Tibial nerve (tissue), 4 donors: ENCODE measurements around the gene CCDC9. TPM values are rescaled to one million over a fixed set of nuclear protein-coding genes. Genes with fewer than 3 reads are reported as not detected.

Experiments
- DNase-seq, 2 donors: peaks; one replicate each; pipeline ENCODE4 v3.0.0-alpha.2; 2019; ENCODE audit warnings: low spot score in 2 of 2
- H3K27ac ChIP-seq, 4 donors: fragments of 200-600 bp; sonication (generic) in 3 of 4; one replicate each; pipeline ENCODE4 v1.5.1; 2017 to 2019; ENCODE audit warnings: mild to moderate bottlenecking in 1 of 4
- H3K27me3 ChIP-seq, 2 donors: fragments of 200-600 bp; sonication (generic) in 1 of 2; one replicate each; pipeline versions ENCODE4 v1.5.1 to v1.6.0; 2017 to 2019
- H3K36me3 ChIP-seq, 3 donors: fragments of 200-600 bp; sonication (generic); one replicate each; pipeline ENCODE4 v1.5.1; 2018 to 2019
- H3K4me1 ChIP-seq, 4 donors: fragments of 200-600 bp; sonication (generic) in 3 of 4; one replicate each; pipeline ENCODE4 v1.5.1; 2017 to 2019
- H3K4me3 ChIP-seq, 4 donors: fragments of 200-600 bp; sonication (generic) in 3 of 4; one replicate each; pipeline ENCODE4 v1.5.1; 2017 to 2019; ENCODE audit warnings: mild to moderate bottlenecking in 1 of 4, moderate library complexity in 1 of 4
- H3K9me3 ChIP-seq, 4 donors: fragments of 200-600 bp; sonication (generic) in 3 of 4; one replicate each; pipeline ENCODE4 v1.5.1; 2017 to 2019
- CTCF ChIP-seq, 5 experiments: fragments of 200-600 bp in 3 of 5; fragments of 450-650 bp in 2 of 5; sonication (generic) in 3 of 5; IDR thresholded peaks; one replicate each; pipeline ENCODE4 v1.5.1; 2016 to 2019; ENCODE audit warnings: antibody characterized with exemption in 5 of 5, mild to moderate bottlenecking in 3 of 5, moderate library complexity in 2 of 5
- EP300 ChIP-seq, 2 donors: sonication (generic); formaldehyde crosslinking; IDR thresholded peaks; one replicate each; pipeline ENCODE4 v1.6.1; 2017; ENCODE audit warnings: antibody characterized with exemption in 2 of 2, mild to moderate bottlenecking in 1 of 2
- POLR2A ChIP-seq, 2 donors: fragments of 450-650 bp; IDR thresholded peaks; one replicate each; pipeline ENCODE4 v1.6.1; 2017; ENCODE audit warnings: antibody characterized with exemption in 2 of 2, mild to moderate bottlenecking in 2 of 2, moderate library complexity in 2 of 2
- WGBS, 2 donors: methylation state at CpG; one replicate each; pipeline ENCODE4 v1.1.5; 2018; 5-methylcytosine and 5-hydroxymethylcytosine counted together
- total RNA-seq, 4 donors: library from RNA; depleted of rRNA; stranded (reverse); fragments of >200 nt; gene quantifications; one replicate each; pipeline ENCODE4 v1.1.0, GENCODE V29; 2016

CCDC9 gene
- total RNA-seq, 4 donors from 2014 or later: 23.8 to 39.0 (median 32.7) TPM

GRCh38 chr19:47264629-47265028, 8.3 kb downstream of the CCDC9 start:
- Histone ChIP-seq H3K4me3 (no peak overlapping the region), H3K9me3 (no peaks in the 10 kb centered on the region), H3K27ac (no peak overlapping the region), H3K27me3 (no peaks in the 10 kb centered on the region), H3K4me1 (peaks cover 0 to 13% (median 0%) of the 10 kb centered on the region in 4 donors), H3K36me3 (peaks cover 6 to 99% (median 32%) of the 10 kb centered on the region in 3 donors)
- DNase-seq: no peak
- no peak for TF ChIP-seq EP300 (IDR thresholded peaks at IDR 0.05)
- TF ChIP-seq CTCF (IDR thresholded peaks at IDR 0.05): no peak
- TF ChIP-seq POLR2A (IDR thresholded peaks at IDR 0.05): no peak
- WGBS, 2 donors: 92 to 93% methylated on average over 30 of the region's 30 CpGs

- Histone ChIP-seq H3K27me3 (no peaks in the 10 kb centered on the region), H3K9me3 (no peaks in the 10 kb centered on the region), H3K4me1 (no peaks in the 10 kb centered on the region), H3K27ac (no peak overlapping the region), H3K36me3 (peaks cover 6 to 99% (median 25%) of the 10 kb centered on the region in 3 donors), H3K4me3 (no peak overlapping the region)
- no peak for DNase-seq
- 94% methylated on average over 21 of the region's 21 CpGs for WGBS, 2 donors
- no peak for TF ChIP-seq POLR2A (IDR thresholded peaks at IDR 0.05)
- TF ChIP-seq EP300 (IDR thresholded peaks at IDR 0.05): no peak
- no peak for TF ChIP-seq CTCF (IDR thresholded peaks at IDR 0.05)
These were observed 10.1 kb downstream of the CCDC9 start for GRCh38 chr19:47266401-47266941.

- Histone ChIP-seq H3K36me3 (peaks cover 6 to 96% (median 25%) of the 10 kb centered on the region in 3 donors), H3K4me1 (peaks cover 0 to 8% (median 1%) of the 10 kb centered on the region in 4 donors), H3K4me3 (no peak overlapping the region), H3K27me3 (no peaks in the 10 kb centered on the region), H3K9me3 (no peaks in the 10 kb centered on the region), H3K27ac (no peak overlapping the region)
- WGBS, 2 donors: 86% methylated on average over 13 to 14 of the region's 14 CpGs
- no peak for DNase-seq
- TF ChIP-seq CTCF (IDR thresholded peaks at IDR 0.05): no peak
- no peak for TF ChIP-seq POLR2A (IDR thresholded peaks at IDR 0.05)
These were observed 11.0 kb downstream of the CCDC9 start for GRCh38 chr19:47267350-47267759.

- Histone ChIP-seq H3K4me3 (no peak overlapping the region), H3K36me3 (peaks cover 6 to 89% (median 25%) of the 10 kb centered on the region in 3 donors), H3K4me1 (peaks cover 0 to 14% (median 5%) of the 10 kb centered on the region in 4 donors), H3K9me3 (no peaks in the 10 kb centered on the region), H3K27ac (no peak overlapping the region), H3K27me3 (no peaks in the 10 kb centered on the region)
- TF ChIP-seq CTCF (IDR thresholded peaks at IDR 0.05) (no peak), POLR2A (IDR thresholded peaks at IDR 0.05) (no peak), EP300 (IDR thresholded peaks at IDR 0.05) (no peak)
- DNase-seq: no peak
- 92 to 99% methylated on average over 6 of the region's 6 CpGs for WGBS, 2 donors
These were observed 11.7 kb downstream of the CCDC9 start for GRCh38 chr19:47268028-47268427.

- H3K4me3 ChIP-seq: no peak overlapping the region
- TF ChIP-seq POLR2A (IDR thresholded peaks at IDR 0.05) (no peak), EP300 (IDR thresholded peaks at IDR 0.05) (no peak), CTCF (IDR thresholded peaks at IDR 0.05) (no peak)
- H3K36me3 ChIP-seq: peaks cover 6 to 74% (median 19%) of the 10 kb centered on the region in 3 donors
- H3K9me3 ChIP-seq: no peaks in the 10 kb centered on the region
- H3K27me3 ChIP-seq: no peaks in the 10 kb centered on the region
- 90 to 91% methylated on average over 7 of the region's 7 CpGs for WGBS, 2 donors
- no peak for DNase-seq
- no peak overlapping the region for H3K27ac ChIP-seq
- peaks cover 0 to 16% (median 5%) of the 10 kb centered on the region in 4 donors for H3K4me1 ChIP-seq
These were observed 13.3 kb downstream of the CCDC9 start for GRCh38 chr19:47269596-47269995.
